OCI-LY7 (cell line): ENCODE data around the gene PCDHGC4. TPM values are rescaled to one million over a fixed set of nuclear protein-coding genes. Genes with fewer than 3 reads are reported as not detected.

Source experiments
- BruUV-seq: library from RNA; stranded (reverse); fragments of 400-500 nt; replicated peaks from 2 replicates; lab custom pipeline; 2021; lab: Mats Ljungman, UMichigan
- CTCF ChIA-PET: fragments of 300-600 bp; sonication (Branson Sonifier 250); formaldehyde crosslinking; loops from one replicate; lab custom pipeline; 2022; ENCODE audit warnings: antibody characterized with exemption; ENCODE audit not compliant: unreplicated experiment; lab: Charles Lee
- POLR2A ChIA-PET: fragments of 300-600 bp; sonication (Branson Sonifier 250); formaldehyde crosslinking; loops from one replicate; lab custom pipeline; 2022; ENCODE audit warnings: antibody characterized with exemption; lab: Charles Lee
- DNase-seq: peaks from one replicate; pipeline ENCODE4 v3.0.0-alpha.2; 2015; ENCODE audit warnings: low spot score
- H2AFZ ChIP-seq: fragments of 200-600 bp; sonication (generic), shearing (Covaris generic); 2 replicates; pipeline ENCODE4 v1.6.1; 2014; ENCODE audit warnings: mild to moderate bottlenecking, antibody characterized with exemption, low read length, moderate library complexity
- H3K27ac ChIP-seq: fragments of 200-600 bp; sonication (generic); 2 replicates; pipeline ENCODE4 v1.5.1; 2014; ENCODE audit warnings: mixed run types, low read depth, mild to moderate bottlenecking, moderate library complexity, low read length, inconsistent platforms; ENCODE audit not compliant: poor library complexity, severe bottlenecking
- H3K36me3 ChIP-seq: fragments of 200-600 bp; sonication (generic); 2 replicates; pipeline ENCODE4 v1.6.1; 2014; ENCODE audit warnings: mild to moderate bottlenecking, antibody characterized with exemption, low read length, moderate library complexity, mixed read lengths; ENCODE audit not compliant: insufficient read depth
- H3K4me1 ChIP-seq: fragments of 200-600 bp; sonication (generic); 2 replicates; pipeline ENCODE4 v1.5.1; 2014; ENCODE audit warnings: mild to moderate bottlenecking, low read length; ENCODE audit not compliant: insufficient read depth, poor library complexity, severe bottlenecking
- H3K4me2 ChIP-seq: fragments of 200-600 bp; sonication (generic); 2 replicates; pipeline ENCODE4 v1.6.1; 2014; ENCODE audit warnings: mild to moderate bottlenecking, low read length
- H3K4me3 ChIP-seq: fragments of 200-600 bp; sonication (generic); 2 replicates; pipeline ENCODE4 v1.5.1; 2014; ENCODE audit warnings: mild to moderate bottlenecking, low read depth, low read length; ENCODE audit not compliant: poor library complexity, severe bottlenecking
- H3K79me2 ChIP-seq: fragments of 200-600 bp; sonication (generic); 2 replicates; pipeline ENCODE4 v1.6.1; 2016; ENCODE audit warnings: low read depth, mild to moderate bottlenecking, low read length, moderate library complexity, mixed read lengths; ENCODE audit not compliant: insufficient read depth
- H3K9me2 ChIP-seq: fragments of 200-600 bp; sonication (generic); 2 replicates; pipeline ENCODE4 v1.6.1; 2016; ENCODE audit warnings: mild to moderate bottlenecking, low read length, mixed read lengths; ENCODE audit not compliant: insufficient read depth
- H3K9me3 ChIP-seq: fragments of 200-600 bp; sonication (generic); 2 replicates; pipeline ENCODE4 v1.6.1; 2014; ENCODE audit warnings: mild to moderate bottlenecking, mixed run types, low read length, mixed read lengths
- H4K20me1 ChIP-seq: fragments of 200-600 bp; sonication (generic); 2 replicates; pipeline ENCODE4 v1.6.1; 2014; ENCODE audit warnings: mild to moderate bottlenecking, antibody characterized with exemption, low read length, moderate library complexity, mixed read lengths; ENCODE audit not compliant: insufficient read depth
- EZH2phosphoT487 ChIP-seq: fragments of 200-600 bp; sonication (generic); IDR thresholded peaks from 2 replicates; pipeline ENCODE4 v1.6.1; 2018; ENCODE audit warnings: low read depth, borderline replicate concordance, mild to moderate bottlenecking, mixed run types, antibody characterized with exemption, low read length, moderate library complexity, mixed read lengths
- intact Hi-C: fragments of 100-400 bp; cut with micrococcal nuclease; formaldehyde crosslinking; loops from one replicate; pipeline ENCODE4 v1.10.0; 2022; ENCODE audit not compliant: unreplicated experiment
- total RNA-seq, 2 experiments: library from RNA; depleted of rRNA in 1 of 2; stranded (reverse); fragments of >200 nt in 1 of 2; shearing (Covaris generic) in 1 of 2; gene quantifications; 2 replicates each; pipeline ENCODE4 v1.2.3, GENCODE V29; 2014 to 2022
- TF ChIP-seq, protein P1 (sequence below): fragments of 200-600 bp; sonication (generic); conservative IDR thresholded peaks from 2 replicates; pipeline ENCODE4 v1.5.1; 2014; ENCODE audit warnings: mild to moderate bottlenecking, antibody characterized with exemption, low read length, moderate library complexity, mixed read lengths

The PCDHGC4 gene
- total RNA-seq, 2 experiments from 2014 or later = 7.0 to 8.4 TPM

DNA sequence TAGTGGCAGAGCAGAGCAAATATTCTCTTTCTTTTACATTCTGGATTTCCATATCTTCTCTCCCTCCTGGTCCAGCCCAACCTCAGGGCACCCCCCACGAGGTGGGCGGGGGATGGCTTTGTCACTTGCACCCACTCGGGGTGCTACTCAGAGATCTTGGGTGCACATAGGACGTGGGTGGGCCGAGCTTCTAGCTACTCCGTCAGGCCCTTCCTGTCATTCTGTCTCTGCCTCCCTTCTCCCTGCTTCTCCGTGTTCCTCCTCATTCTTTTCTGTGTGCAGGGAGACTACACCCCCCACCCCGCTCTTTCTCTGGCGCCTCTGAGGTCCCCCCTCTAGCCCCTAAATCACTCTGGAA lies 23.6 kb downstream of the PCDHGC4 start:
- peaks cover 100% of the 10 kb centered on the region for H3K4me1 ChIP-seq
- H3K9me3 ChIP-seq = no peaks in the 10 kb centered on the region
- peaks cover 46% of the 10 kb centered on the region for H3K36me3 ChIP-seq
- no peaks in the 10 kb centered on the region for H3K9me2 ChIP-seq
- intact Hi-C loops = no loop called here
- H3K27ac ChIP-seq = peak overlapping the region; percentile 99
- H3K4me3 ChIP-seq = peak overlapping the region; percentile 65
- DNase-seq = peak; percentile 50
- no peak overlapping the region for H2AFZ ChIP-seq
- BruUV-seq = no TSS peak
- peaks cover 15% of the 10 kb centered on the region; the same call in 1 of the 2 replicates for H3K79me2 ChIP-seq
- peak overlapping the region; percentile 94 for H3K4me2 ChIP-seq
- ChIA-PET POLR2A (interaction anchor here (0.5 to 17.7 kb wide), 10 partner anchors 17 to 807 kb away, joined by 3 to 328 read pairs (median 5); partner anchors contain the start of genes PCDHGC3 and PCDHGC4), CTCF (interaction anchor here (1.2 to 9.6 kb wide), 5 partner anchors 18 to 50 kb away, joined by 3 to 138 read pairs (median 7); partner anchors contain the start of gene PCDHGC3)
- TF ChIP-seq EZH2phosphoT487 = no peak
- TF ChIP-seq, protein P1, sequence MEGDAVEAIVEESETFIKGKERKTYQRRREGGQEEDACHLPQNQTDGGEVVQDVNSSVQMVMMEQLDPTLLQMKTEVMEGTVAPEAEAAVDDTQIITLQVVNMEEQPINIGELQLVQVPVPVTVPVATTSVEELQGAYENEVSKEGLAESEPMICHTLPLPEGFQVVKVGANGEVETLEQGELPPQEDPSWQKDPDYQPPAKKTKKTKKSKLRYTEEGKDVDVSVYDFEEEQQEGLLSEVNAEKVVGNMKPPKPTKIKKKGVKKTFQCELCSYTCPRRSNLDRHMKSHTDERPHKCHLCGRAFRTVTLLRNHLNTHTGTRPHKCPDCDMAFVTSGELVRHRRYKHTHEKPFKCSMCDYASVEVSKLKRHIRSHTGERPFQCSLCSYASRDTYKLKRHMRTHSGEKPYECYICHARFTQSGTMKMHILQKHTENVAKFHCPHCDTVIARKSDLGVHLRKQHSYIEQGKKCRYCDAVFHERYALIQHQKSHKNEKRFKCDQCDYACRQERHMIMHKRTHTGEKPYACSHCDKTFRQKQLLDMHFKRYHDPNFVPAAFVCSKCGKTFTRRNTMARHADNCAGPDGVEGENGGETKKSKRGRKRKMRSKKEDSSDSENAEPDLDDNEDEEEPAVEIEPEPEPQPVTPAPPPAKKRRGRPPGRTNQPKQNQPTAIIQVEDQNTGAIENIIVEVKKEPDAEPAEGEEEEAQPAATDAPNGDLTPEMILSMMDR = no peak
- H4K20me1 ChIP-seq = no peaks in the 10 kb centered on the region

GRCh38 chr5:141508798-141509611 lies 24.2 kb downstream of the PCDHGC4 start:
- Histone ChIP-seq H3K9me2 (no peaks in the 10 kb centered on the region), H4K20me1 (no peaks in the 10 kb centered on the region), H3K4me3 (peak overlapping the region; percentile 65), H3K9me3 (no peaks in the 10 kb centered on the region), H3K4me1 (peaks cover 100% of the 10 kb centered on the region), H3K27ac (peak overlapping the region; percentile 99), H3K4me2 (peak overlapping the region; percentile 94), H3K36me3 (peaks cover 46% of the 10 kb centered on the region), H2AFZ (no peak overlapping the region), H3K79me2 (peaks cover 15% of the 10 kb centered on the region; the same call in 1 of the 2 replicates)
- TF ChIP-seq, protein P1 = no peak
- no peak for TF ChIP-seq EZH2phosphoT487
- intact Hi-C loops = no loop called here
- DNase-seq = peak; percentile 75
- ChIA-PET POLR2A (interaction anchor here (0.5 to 17.7 kb wide), 9 partner anchors 17 to 1896 kb away, joined by 3 to 328 read pairs (median 5); partner anchors contain the start of genes PCDHGC3 and PCDHGC4), CTCF (interaction anchor here (0.6 to 9.6 kb wide), 8 partner anchors 18 to 79 kb away, joined by 3 to 138 read pairs (median 4); partner anchors contain the start of gene PCDHGC3)
- BruUV-seq = no TSS peak
